ENCODE data around the gene BNIP5.

DNA sequence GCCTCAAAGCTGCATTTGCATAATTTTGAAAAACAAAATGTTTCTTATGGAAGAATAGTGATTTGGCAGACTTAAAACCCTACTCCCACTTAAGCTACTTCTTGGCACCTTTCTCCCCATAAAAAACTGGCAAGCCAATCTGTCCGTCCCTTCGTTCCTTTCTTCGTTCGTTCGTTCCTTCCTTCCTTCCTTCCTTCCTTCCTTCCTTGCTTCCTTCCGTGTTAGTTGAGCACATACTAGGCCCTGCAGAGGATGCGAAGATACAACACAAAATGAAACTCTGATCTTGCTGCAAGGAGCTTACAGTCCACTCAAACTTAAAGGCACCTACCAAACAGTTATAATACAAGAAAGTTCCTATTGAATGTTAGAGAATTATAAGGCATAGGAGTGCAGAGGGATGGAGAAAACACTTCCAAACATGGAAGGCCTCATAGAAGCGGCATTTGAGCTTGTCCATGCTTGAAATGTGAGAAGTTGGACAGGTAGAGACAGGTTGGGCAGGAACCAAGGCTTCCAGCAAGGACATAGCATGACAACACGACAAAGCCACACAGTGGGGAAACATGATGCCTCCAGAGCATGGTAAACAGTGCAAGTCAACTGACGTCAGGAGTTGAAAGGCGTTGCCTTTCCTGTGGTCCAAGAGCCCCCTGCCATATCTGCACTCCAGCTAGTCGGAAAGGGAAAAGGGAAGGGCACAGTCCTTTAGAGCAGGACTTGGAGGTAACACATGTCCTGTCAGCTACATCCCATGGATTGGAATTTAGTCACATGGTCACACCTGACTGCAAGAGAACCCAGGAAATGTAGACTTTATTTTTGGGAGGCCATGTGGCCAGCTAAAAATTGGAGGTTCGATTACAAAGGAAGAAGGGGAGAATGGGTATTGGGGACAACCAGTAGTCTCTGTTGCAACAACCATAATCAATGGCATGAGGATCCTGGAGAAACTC lies 59.8 kb downstream of the BNIP5 start:
- TF ChIP-seq, protein P1, sequence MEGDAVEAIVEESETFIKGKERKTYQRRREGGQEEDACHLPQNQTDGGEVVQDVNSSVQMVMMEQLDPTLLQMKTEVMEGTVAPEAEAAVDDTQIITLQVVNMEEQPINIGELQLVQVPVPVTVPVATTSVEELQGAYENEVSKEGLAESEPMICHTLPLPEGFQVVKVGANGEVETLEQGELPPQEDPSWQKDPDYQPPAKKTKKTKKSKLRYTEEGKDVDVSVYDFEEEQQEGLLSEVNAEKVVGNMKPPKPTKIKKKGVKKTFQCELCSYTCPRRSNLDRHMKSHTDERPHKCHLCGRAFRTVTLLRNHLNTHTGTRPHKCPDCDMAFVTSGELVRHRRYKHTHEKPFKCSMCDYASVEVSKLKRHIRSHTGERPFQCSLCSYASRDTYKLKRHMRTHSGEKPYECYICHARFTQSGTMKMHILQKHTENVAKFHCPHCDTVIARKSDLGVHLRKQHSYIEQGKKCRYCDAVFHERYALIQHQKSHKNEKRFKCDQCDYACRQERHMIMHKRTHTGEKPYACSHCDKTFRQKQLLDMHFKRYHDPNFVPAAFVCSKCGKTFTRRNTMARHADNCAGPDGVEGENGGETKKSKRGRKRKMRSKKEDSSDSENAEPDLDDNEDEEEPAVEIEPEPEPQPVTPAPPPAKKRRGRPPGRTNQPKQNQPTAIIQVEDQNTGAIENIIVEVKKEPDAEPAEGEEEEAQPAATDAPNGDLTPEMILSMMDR (IDR thresholded peaks at IDR 0.05), result no peak
- TF ChIP-seq EZH2 (IDR thresholded peaks at IDR 0.05), result no peak
